ENCODE measurements around the gene HRCT1.
"Not testable (repeated sequence)": the region's sequence is repeated elsewhere in the genome, so short reads cannot be mapped to it uniquely, and the experiment has no call there.

Gene HRCT1

GRCh38 chr9:35897376-35898099, 8.5 kb upstream of the HRCT1 start:
- not testable (repeated sequence) for DNase-seq

- no peak for DNase-seq
Measured at GRCh38 chr9:35898337-35898736, 7.7 kb upstream of the HRCT1 start.

- no peak for DNase-seq
Measured at GRCh38 chr9:35899021-35899420, 7.0 kb upstream of the HRCT1 start.

GRCh38 chr9:35903049-35903448, 3.0 kb upstream of the HRCT1 start:
- no peak for DNase-seq

- DNase-seq, result no peak
Measured at GRCh38 chr9:35904338-35904737, 1.7 kb upstream of the HRCT1 start.

GRCh38 chr9:35905051-35905781, 786 bp upstream of the HRCT1 start:
- DNase-seq, result no peak

GRCh38 chr9:35906923-35907699, 1.1 kb downstream of the HRCT1 start:
- no peak for DNase-seq

GRCh38 chr9:35907711-35908503, 1.9 kb downstream of the HRCT1 start:
- DNase-seq, result no peak

- no peak for DNase-seq
Measured at GRCh38 chr9:35908504-35909125, 2.6 kb downstream of the HRCT1 start.

GRCh38 chr9:35909274-35909673, 3.3 kb downstream of the HRCT1 start, which contains the start of gene SPAAR:
TSS of gene SPAAR (plus strand) at chr9:35909490. CDS start at chr9:35910464, 974 bp downstream.
- no peak for DNase-seq

- DNase-seq, result no peak
Measured at GRCh38 chr9:35909687-35910612, 3.9 kb downstream of the HRCT1 start.

GRCh38 chr9:35910613-35911359, 4.8 kb downstream of the HRCT1 start:
- DNase-seq, result peak; percentile 23

GRCh38 chr9:35911690-35912089, 5.7 kb downstream of the HRCT1 start:
- DNase-seq, result no peak

- DNase-seq, result no peak
Measured at GRCh38 chr9:35912791-35913400, 6.9 kb downstream of the HRCT1 start.

GRCh38 chr9:35913429-35913828, 7.4 kb downstream of the HRCT1 start:
- DNase-seq, result not testable (repeated sequence)

GRCh38 chr9:35914301-35914807, 8.4 kb downstream of the HRCT1 start:
- DNase-seq, result no peak

GRCh38 chr9:35915681-35916294, 9.8 kb downstream of the HRCT1 start:
- DNase-seq, result no peak

- no peak for DNase-seq
Measured at GRCh38 chr9:35917261-35917660, 11.3 kb downstream of the HRCT1 start.

- no peak for DNase-seq
Measured at GRCh38 chr9:35918780-35919179, 12.8 kb downstream of the HRCT1 start.
